ENCODE data around the gene IL26. TPM values are rescaled to one million over a fixed set of nuclear protein-coding genes. Genes with fewer than 3 reads are reported as not detected.
"Not testable (repeated sequence)": the region's sequence is repeated elsewhere in the genome, so short reads cannot be mapped to it uniquely, and the experiment has no call there.

Gene IL26
- total RNA-seq, 1 donor from 2014 or later = not detected

GRCh38 chr12:68203460-68203875 is 22.1 kb downstream of the IL26 start:
- DNase-seq (ENCODE audit: extremely low read depth, low read depth, low spot score) = no peak

- DNase-seq (ENCODE audit: extremely low read depth, low read depth, low spot score) = no peak
Measured at GRCh38 chr12:68200854-68201253, 24.8 kb downstream of the IL26 start.

- no peak for DNase-seq (ENCODE audit: extremely low read depth, low read depth, low spot score)
Measured at GRCh38 chr12:68199127-68199526, 26.5 kb downstream of the IL26 start.

GRCh38 chr12:68198507-68199086 is 27.0 kb downstream of the IL26 start:
- DNase-seq (ENCODE audit: extremely low read depth, low read depth, low spot score) = no peak

GRCh38 chr12:68190301-68190700 is 35.3 kb downstream of the IL26 start:
- no peak for DNase-seq (ENCODE audit: extremely low read depth, low read depth, low spot score)

- no peak for DNase-seq (ENCODE audit: extremely low read depth, low read depth, low spot score)
Measured at GRCh38 chr12:68189821-68190242, 35.8 kb downstream of the IL26 start.

GRCh38 chr12:68185598-68185997 is 40.0 kb downstream of the IL26 start:
- DNase-seq (ENCODE audit: extremely low read depth, low read depth, low spot score) = no peak

GRCh38 chr12:68180792-68181744 is 44.5 kb downstream of the IL26 start:
- no peak for DNase-seq (ENCODE audit: extremely low read depth, low read depth, low spot score)

GRCh38 chr12:68178774-68179439 is 46.7 kb downstream of the IL26 start:
- no peak for DNase-seq (ENCODE audit: extremely low read depth, low read depth, low spot score)

- DNase-seq (ENCODE audit: extremely low read depth, low read depth, low spot score) = no peak
Measured at GRCh38 chr12:68178184-68178583, 47.4 kb downstream of the IL26 start.

- no peak for DNase-seq (ENCODE audit: extremely low read depth, low read depth, low spot score)
Measured at GRCh38 chr12:68177562-68177961, 48.0 kb downstream of the IL26 start.

- DNase-seq (ENCODE audit: extremely low read depth, low read depth, low spot score) = no peak
Measured at GRCh38 chr12:68176257-68176656, 49.4 kb downstream of the IL26 start.

- DNase-seq (ENCODE audit: extremely low read depth, low read depth, low spot score) = no peak
Measured at GRCh38 chr12:68175557-68176061, 50.0 kb downstream of the IL26 start.

GRCh38 chr12:68174761-68175160 is 50.8 kb downstream of the IL26 start:
- not testable (repeated sequence) for DNase-seq (ENCODE audit: extremely low read depth, low read depth, low spot score)

GRCh38 chr12:68173792-68174191 is 51.8 kb downstream of the IL26 start:
- DNase-seq (ENCODE audit: extremely low read depth, low read depth, low spot score) = no peak

GRCh38 chr12:68170726-68171125 is 54.9 kb downstream of the IL26 start:
- no peak for DNase-seq (ENCODE audit: extremely low read depth, low read depth, low spot score)

- DNase-seq (ENCODE audit: extremely low read depth, low read depth, low spot score) = no peak
Measured at GRCh38 chr12:68169213-68169889, 56.3 kb downstream of the IL26 start.

GRCh38 chr12:68166317-68166831 is 59.2 kb downstream of the IL26 start:
- no peak for DNase-seq (ENCODE audit: extremely low read depth, low read depth, low spot score)

GRCh38 chr12:68163560-68164081 is 62.0 kb downstream of the IL26 start:
- no peak for DNase-seq (ENCODE audit: extremely low read depth, low read depth, low spot score)

GRCh38 chr12:68162374-68162773 is 63.2 kb downstream of the IL26 start:
- no peak for DNase-seq (ENCODE audit: extremely low read depth, low read depth, low spot score)
